Stimulated activated CD4-positive, alpha-beta T cell treated with anti-CD3 and anti-CD28 coated beads, Interleukin-2, amount 100 ng/mL, for 24 hours (primary cell): Measurements from ENCODE around the gene ADNP.

Source experiments
- DNase-seq, 2 donors: peaks; one replicate each; pipeline ENCODE4 v3.0.0-alpha.2; 2020

ADNP gene

GRCh38 chr20:50845566-50846215, 85.5 kb downstream of the ADNP start:
- no peak for DNase-seq

- peak; percentile 19 to 46 for DNase-seq
Measured at GRCh38 chr20:50844430-50845100, 86.7 kb downstream of the ADNP start.

GRCh38 chr20:50843331-50844276, 87.6 kb downstream of the ADNP start:
- no peak for DNase-seq

- DNase-seq = no peak
Measured at GRCh38 chr20:50842821-50843220, 88.4 kb downstream of the ADNP start.
